GM18907 (cell line): ENCODE results near the gene CHST4.
"Not testable (repeated sequence)": the region's sequence is repeated elsewhere in the genome, so short reads cannot be mapped to it uniquely, and the experiment has no call there.

Experiments
- ATAC-seq: cut with Tn5 transposase; IDR thresholded peaks from one replicate; pipeline ENCODE4 v1.9.1; 2021; ENCODE audit warnings: mild to moderate bottlenecking, moderate library complexity; ENCODE audit not compliant: unreplicated experiment

The CHST4 gene

DNA sequence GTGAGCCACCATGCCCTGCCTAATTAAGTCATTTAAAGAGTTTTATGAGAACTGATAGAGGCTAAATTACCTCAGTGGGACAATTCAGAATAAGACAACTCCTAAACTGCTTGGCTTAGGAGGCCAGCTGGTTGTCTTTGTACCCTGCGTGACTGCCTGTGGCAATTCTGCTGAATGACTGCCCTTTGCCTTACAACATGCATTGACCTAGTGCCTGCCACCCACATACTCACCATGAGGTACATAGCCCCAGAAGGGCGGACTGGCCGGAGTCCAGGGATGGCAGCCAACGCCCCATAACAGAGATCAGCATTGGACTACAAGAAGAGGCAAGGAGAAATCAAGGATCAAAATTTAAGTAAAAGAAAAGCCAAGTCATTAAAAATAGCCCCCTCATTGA lies 43.4 kb downstream of the CHST4 start:
- ATAC-seq, result no peak

DNA sequence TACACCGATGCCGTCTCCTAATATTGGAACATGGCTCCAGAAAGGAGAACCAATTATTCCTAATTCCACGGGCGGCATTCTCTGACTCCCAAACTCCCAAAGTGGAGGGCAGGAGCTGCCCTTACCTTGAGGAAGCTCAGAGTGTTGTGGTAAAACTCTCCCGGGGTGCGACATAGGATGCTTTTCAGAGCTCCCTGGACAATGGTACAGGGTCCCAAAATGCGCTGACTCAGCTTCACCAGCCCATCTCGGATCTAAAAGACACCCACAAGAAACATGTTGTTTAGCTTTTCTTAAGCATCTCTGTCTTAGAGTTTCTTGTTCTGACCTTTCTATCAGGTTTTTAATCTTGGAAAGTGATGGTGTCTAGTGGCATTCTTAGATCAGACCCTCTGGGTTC lies 43.9 kb downstream of the CHST4 start:
- ATAC-seq, result no peak

DNA sequence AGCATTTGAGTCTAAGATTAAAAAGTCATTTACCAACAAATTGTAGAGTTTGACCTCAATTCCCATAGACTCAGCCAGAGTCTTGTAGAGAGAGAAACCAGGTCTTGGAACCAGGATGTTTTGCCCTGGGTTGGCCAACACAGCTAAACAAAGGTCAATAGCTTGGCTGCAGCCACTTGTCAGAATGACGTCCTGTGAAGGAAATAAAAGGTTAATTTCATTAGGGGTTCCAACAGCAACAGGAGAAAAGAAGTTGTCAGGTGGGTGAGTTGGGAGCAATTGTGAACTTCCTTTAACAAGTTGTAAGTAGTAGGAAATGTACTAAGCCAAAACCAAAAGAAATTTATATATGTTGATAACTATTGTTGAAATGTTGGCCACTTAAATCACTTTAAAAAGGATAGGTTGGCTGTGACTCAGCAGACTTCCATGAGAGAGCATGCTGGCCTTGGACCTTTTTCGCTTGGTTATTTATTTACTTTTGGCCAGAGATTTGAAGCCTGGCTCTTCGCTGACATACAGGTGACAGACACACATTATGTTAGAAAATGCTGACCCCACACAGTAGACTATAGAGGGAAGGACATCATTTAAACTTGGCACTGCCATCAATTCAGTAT lies 46.4 kb downstream of the CHST4 start:
- ATAC-seq, result no peak

DNA sequence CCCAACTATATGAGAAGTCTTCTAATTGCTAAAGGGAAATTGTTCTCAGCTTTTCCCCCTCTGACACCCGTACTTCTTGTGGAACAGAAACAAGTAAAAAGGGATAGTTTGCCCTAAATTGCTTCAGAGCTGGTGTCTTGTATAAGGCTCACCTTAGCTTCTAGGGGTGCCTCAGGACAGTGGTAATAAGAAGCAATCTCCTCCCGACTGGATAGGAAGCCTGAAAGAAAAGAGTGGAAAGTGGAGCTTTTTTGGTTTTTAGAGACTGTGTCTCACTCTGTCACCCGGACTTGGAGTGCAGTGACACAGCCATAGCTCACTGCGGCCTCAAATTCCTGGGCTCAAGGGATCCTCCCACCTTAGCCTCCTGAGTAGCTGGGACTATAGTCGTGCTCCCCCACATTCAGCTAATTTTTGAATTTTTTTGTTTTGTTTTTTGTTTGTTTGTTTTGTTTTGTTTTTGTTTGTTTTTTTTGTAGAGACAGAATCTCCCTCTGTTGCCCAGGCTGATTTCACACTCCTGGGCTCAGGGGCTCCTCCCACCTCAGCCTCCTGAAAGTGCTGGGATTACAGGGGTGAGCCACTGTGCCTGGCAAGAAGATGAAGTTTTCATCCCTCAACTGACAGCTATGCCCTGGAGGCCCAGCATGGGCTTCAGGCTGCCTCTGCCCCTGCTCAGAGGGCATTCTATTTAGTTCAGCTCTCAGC lies 47.3 kb downstream of the CHST4 start:
- no peak for ATAC-seq

DNA sequence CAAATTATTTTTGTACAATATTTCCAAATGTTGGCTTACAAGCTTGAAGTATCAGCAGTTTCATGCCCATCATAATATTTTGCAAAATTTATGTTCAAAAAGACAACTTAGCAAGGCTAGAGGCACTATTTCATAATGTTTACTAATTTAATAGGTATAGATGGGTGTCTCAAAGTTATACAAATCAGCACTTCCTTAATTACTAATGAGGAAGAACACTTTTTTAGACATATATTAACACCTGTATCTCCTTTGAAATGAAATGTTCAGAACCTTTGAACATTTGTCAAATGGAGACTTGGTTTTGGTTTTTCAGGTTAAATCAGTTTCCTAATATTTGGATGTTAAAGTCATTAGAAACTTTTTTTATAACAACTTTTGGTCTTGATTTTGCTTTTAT lies 48.5 kb downstream of the CHST4 start:
- ATAC-seq, result no peak

DNA sequence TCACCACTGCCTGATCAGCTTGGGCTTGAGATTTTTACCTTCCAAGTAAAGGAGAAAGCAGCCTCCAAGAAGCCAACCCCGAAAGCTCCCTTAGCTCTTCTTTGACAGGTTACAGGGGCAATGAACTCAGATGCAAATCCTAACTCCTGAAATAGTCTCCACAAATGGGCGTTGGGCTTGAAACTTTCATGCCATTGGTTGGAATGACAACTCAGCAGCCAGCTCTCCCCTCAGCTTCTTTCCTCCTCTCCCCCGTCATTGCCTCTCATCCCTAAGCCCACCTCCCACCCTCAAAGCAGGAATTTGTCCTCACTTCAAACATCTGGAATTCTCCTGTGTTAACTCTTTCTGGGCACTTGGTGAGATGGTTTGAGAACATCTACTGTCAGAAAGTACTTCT lies 50.7 kb downstream of the CHST4 start, which contains the start of gene TAT:
TAT (minus strand) TSS at position 122 of the 400 bp plus-strand sequence. CDS start 677 bp downstream, outside the sequence.
- ATAC-seq, result no peak

DNA sequence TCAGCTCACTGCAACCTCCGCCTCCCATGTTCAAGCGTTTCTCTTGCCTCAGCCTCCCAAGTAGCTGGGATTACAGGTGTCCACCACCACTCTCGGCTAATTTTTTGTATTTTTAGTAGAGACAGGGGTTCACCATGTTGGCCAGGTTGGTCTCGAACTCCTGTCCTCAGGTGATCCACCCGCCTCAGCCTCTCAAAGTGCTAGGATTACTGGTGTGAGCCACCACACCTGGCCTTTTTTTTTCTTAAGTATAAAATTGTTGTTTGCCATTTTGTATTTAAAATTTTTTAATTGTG lies 56.3 kb downstream of the CHST4 start:
- ATAC-seq, result not testable (repeated sequence)

DNA sequence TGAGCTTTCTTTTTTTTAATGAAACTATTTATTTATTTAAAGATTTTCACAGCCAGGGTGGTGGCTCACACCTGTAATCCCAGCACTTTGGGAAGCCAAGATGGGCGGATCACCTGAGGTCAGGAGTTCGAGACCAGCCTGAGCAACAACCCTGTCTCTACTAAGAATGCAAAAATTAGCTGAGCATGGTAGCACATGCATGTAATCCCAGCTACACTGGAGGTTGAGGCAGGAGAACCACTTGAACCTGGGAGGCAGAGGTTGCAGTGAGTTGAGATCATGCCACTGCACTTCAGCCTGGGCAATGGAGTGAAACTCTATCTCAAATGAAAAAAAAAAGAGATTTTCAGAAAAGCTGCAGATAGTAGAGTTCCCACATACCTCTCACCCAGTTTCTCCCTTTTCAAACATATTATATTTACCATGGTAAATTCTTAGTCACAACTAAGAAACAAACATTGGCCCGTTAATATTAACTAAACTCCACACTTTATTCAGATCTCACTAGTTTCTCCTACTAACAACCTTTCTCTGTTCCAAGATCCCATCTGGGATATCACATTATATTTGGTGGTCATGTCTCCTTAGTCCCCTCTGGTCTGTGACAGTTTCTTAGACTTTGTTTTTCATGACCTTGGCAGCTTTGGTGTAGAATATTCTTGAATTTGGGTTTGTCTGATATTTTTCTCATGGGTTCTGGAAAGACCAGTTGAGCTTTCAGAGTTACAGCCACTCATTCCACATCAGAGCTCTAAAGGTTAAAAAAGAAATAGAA lies 58.5 kb downstream of the CHST4 start:
- ATAC-seq, result no peak

DNA sequence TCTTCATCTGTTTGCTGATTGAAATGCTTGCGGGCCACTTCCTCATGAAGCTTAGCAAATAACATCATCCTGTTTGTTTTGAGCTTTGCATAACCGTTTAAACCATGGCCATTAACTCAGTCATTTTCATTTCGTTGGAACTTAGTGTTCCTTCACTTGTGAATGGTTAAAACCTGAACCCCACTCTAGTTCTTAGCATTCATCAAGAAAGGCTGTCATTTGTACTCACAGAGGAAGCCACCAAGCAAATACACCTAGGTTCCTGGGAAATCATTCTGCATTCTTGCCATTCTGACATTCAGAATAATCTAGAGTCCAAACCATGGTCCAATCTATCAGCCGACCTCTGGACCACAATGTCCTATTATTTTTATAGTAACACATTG lies 59.1 kb downstream of the CHST4 start:
- ATAC-seq, result no peak
